Sigmoid colon (tissue), 7 donors: ENCODE data around the gene NTM. TPM values are rescaled to one million over a fixed set of nuclear protein-coding genes. Genes with fewer than 3 reads are reported as not detected.

Experiments
- DNase-seq: peaks from one replicate; pipeline ENCODE4 v3.0.0-alpha.2; 2019
- H3K27ac ChIP-seq, 4 donors: fragments of 200-600 bp; sonication (generic); one replicate each; pipeline ENCODE4 v1.5.1; 2016 to 2019; ENCODE audit warnings: mild to moderate bottlenecking in 1 of 4
- H3K27me3 ChIP-seq, 3 donors: fragments of 200-600 bp; sonication (generic); one replicate each; pipeline ENCODE4 v1.5.1; 2019; ENCODE audit warnings: mild to moderate bottlenecking in 1 of 3
- H3K36me3 ChIP-seq, 4 donors: fragments of 200-600 bp; sonication (generic); one replicate each; pipeline ENCODE4 v1.5.1; 2016 to 2019
- H3K4me1 ChIP-seq, 4 donors: fragments of 200-600 bp; sonication (generic); one replicate each; pipeline ENCODE4 v1.5.1; 2017 to 2019
- H3K4me3 ChIP-seq, 4 donors: fragments of 200-600 bp; sonication (generic); one replicate each; pipeline ENCODE4 v1.5.1; 2017 to 2019; ENCODE audit warnings: mild to moderate bottlenecking in 2 of 4, moderate library complexity in 1 of 4
- H3K9me3 ChIP-seq, 4 donors: fragments of 200-600 bp in 3 of 4; sonication (generic) in 3 of 4; one replicate each; pipeline versions ENCODE4 v1.5.1 to v1.6.1; 2013 to 2019
- EP300 ChIP-seq, 4 donors: sonication (generic); formaldehyde crosslinking; IDR thresholded peaks; one replicate each; pipeline ENCODE4 v1.6.1; 2017; ENCODE audit warnings: antibody characterized with exemption in 4 of 4
- POLR2A ChIP-seq, 2 donors: fragments of 450-650 bp; IDR thresholded peaks; one replicate each; pipeline ENCODE4 v1.6.1; 2016; ENCODE audit warnings: antibody characterized with exemption in 2 of 2, mild to moderate bottlenecking in 2 of 2, moderate library complexity in 2 of 2
- POLR2AphosphoS5 ChIP-seq, 4 donors: sonication (generic); formaldehyde crosslinking; IDR thresholded peaks; one replicate each; pipeline ENCODE4 v1.6.1; 2017; ENCODE audit warnings: antibody characterized with exemption in 4 of 4
- WGBS, 2 donors: extraction: QIAGEN DNeasy Blood & Tissue Kit; methylation state at CpG; one replicate each; pipeline ENCODE4 v1.1.7; 2013; 5-methylcytosine and 5-hydroxymethylcytosine counted together
- intact Hi-C: fragments of 100-400 bp; cut with DNase I; formaldehyde crosslinking; loops from one replicate; pipeline ENCODE4 v1.15.1; 2023
- polyA plus RNA-seq, 3 donors: library from polyadenylated mRNA; stranded (reverse); fragments of 200-250 nt; gene quantifications; one replicate each; pipeline ENCODE4 v1.2.3, GENCODE V29; 2013
- total RNA-seq, 4 donors: library from RNA; depleted of rRNA; stranded (reverse); fragments of >200 nt; gene quantifications; one replicate each; pipeline ENCODE4 v1.1.0, GENCODE V29; 2016
- TF ChIP-seq, protein P1 (sequence below), 4 experiments: fragments of 450-650 bp in 3 of 4; fragments of 200-600 bp in 1 of 4; IDR thresholded peaks; one replicate each; pipeline ENCODE4 v1.5.1; 2016 to 2019; ENCODE audit warnings: antibody characterized with exemption in 4 of 4, mild to moderate bottlenecking in 3 of 4, moderate library complexity in 2 of 4
- donor health status: healthy with polysubstance abuse.
- donor health status: Bipolar disorder and iron deficiency.
- donor health status: healthy.

Gene NTM
- total and polyA plus RNA-seq, 7 donors = 0.96 to 18.3 (median 6.4) TPM; not detected in 1

DNA sequence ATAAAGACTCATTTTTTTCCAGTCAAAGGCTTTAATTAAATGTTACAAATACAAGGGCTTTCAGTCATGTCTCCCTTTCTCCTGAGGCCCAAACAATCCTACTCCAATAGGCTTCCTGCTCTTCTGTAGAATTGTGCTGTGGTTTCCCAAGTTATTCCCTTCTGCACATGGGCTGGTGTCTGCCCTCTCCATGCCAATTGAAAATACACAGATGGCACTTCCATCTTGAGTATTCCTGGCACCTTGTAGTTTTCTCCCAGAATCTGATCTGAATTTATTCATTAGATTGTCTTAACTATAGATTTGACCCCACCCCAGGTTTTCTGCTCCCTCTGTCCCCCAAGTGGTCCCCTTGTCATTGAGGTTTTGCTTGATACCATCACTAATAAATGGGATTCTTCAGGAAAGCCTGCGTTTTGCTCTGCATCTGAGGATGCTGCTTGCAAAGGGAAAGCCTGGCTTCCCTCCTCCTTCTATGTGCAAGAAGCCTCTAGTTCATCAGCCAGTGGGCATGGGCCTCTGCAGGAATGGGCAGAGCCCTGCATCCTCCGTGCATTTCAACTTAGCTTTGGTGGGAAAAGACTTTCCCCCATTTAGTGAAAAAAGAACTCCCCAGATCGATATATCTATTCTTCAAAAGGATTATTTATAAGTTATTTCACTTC, 926.7 kb downstream of the NTM start:
- intact Hi-C loops = no loop called here
- no peaks in the 10 kb centered on the region for H3K9me3 ChIP-seq
- no peak overlapping the region for H3K4me3 ChIP-seq
- H3K4me1 ChIP-seq = no peaks in the 10 kb centered on the region
- TF ChIP-seq, protein P1, sequence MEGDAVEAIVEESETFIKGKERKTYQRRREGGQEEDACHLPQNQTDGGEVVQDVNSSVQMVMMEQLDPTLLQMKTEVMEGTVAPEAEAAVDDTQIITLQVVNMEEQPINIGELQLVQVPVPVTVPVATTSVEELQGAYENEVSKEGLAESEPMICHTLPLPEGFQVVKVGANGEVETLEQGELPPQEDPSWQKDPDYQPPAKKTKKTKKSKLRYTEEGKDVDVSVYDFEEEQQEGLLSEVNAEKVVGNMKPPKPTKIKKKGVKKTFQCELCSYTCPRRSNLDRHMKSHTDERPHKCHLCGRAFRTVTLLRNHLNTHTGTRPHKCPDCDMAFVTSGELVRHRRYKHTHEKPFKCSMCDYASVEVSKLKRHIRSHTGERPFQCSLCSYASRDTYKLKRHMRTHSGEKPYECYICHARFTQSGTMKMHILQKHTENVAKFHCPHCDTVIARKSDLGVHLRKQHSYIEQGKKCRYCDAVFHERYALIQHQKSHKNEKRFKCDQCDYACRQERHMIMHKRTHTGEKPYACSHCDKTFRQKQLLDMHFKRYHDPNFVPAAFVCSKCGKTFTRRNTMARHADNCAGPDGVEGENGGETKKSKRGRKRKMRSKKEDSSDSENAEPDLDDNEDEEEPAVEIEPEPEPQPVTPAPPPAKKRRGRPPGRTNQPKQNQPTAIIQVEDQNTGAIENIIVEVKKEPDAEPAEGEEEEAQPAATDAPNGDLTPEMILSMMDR (IDR thresholded peaks at IDR 0.05) = no peak
- no peak for TF ChIP-seq POLR2A (IDR thresholded peaks at IDR 0.05)
- TF ChIP-seq EP300 (IDR thresholded peaks at IDR 0.05) = no peak
- TF ChIP-seq POLR2AphosphoS5 (IDR thresholded peaks at IDR 0.05) = no peak
- DNase-seq = no peak
- no peak overlapping the region for H3K27ac ChIP-seq
- no peaks in the 10 kb centered on the region for H3K36me3 ChIP-seq
- 78 to 88% methylated on average over 3 of the region's 3 CpGs for WGBS, 2 donors
- H3K27me3 ChIP-seq = no peaks in the 10 kb centered on the region

DNA sequence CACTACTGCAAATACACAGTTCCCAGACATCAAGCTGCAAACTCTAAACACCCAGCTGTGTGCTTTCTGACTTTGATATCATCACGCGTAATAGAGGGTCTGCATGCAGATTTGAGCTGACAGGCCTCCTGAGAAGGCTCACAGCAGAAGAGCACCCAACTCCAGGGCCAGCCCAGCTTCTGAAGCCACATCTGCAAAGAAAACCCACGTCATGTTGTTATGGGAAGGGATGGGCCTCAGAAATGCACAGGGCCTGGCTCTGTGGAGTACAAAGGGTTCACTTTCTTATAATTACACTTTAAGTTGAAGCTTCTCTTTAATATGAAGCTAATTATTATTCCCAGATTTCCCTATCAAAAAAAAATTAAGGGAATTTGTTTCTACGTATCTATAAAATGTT, 927.9 kb downstream of the NTM start:
- intact Hi-C loops = no loop called here
- H3K27ac ChIP-seq = no peak overlapping the region
- WGBS, 2 donors = 74 to 87% methylated on average over 4 of the region's 4 CpGs
- no peaks in the 10 kb centered on the region for H3K9me3 ChIP-seq
- no peak for DNase-seq
- H3K4me3 ChIP-seq = no peak overlapping the region
- no peaks in the 10 kb centered on the region for H3K4me1 ChIP-seq
- no peak for TF ChIP-seq POLR2AphosphoS5 (IDR thresholded peaks at IDR 0.05)
- no peak for TF ChIP-seq EP300 (IDR thresholded peaks at IDR 0.05)
- TF ChIP-seq, protein P1 (IDR thresholded peaks at IDR 0.05) = no peak
- no peak for TF ChIP-seq POLR2A (IDR thresholded peaks at IDR 0.05)
- no peaks in the 10 kb centered on the region for H3K27me3 ChIP-seq
- H3K36me3 ChIP-seq = no peaks in the 10 kb centered on the region

- no peaks in the 10 kb centered on the region for H3K9me3 ChIP-seq
- no peak overlapping the region for H3K27ac ChIP-seq
- no peak overlapping the region for H3K4me3 ChIP-seq
- intact Hi-C loops = no loop called here
- TF ChIP-seq POLR2AphosphoS5 (IDR thresholded peaks at IDR 0.05) = no peak
- no peaks in the 10 kb centered on the region for H3K36me3 ChIP-seq
- no peak for DNase-seq
- H3K27me3 ChIP-seq = no peaks in the 10 kb centered on the region
- WGBS, 2 donors = 61 to 71% methylated on average over 5 of the region's 5 CpGs
- no peaks in the 10 kb centered on the region for H3K4me1 ChIP-seq
These were observed 929.9 kb downstream of the NTM start for GRCh38 chr11:132300283-132300682.

- intact Hi-C loops = no loop called here
- DNase-seq = no peak
- H3K4me1 ChIP-seq = no peaks in the 10 kb centered on the region
- H3K4me3 ChIP-seq = no peak overlapping the region
- H3K36me3 ChIP-seq = no peaks in the 10 kb centered on the region
- no peak for TF ChIP-seq EP300 (IDR thresholded peaks at IDR 0.05)
- TF ChIP-seq, protein P1 (IDR thresholded peaks at IDR 0.05) = no peak
- no peak for TF ChIP-seq POLR2AphosphoS5 (IDR thresholded peaks at IDR 0.05)
- no peak for TF ChIP-seq POLR2A (IDR thresholded peaks at IDR 0.05)
- no peaks in the 10 kb centered on the region for H3K27me3 ChIP-seq
- no peaks in the 10 kb centered on the region for H3K9me3 ChIP-seq
- no peak overlapping the region for H3K27ac ChIP-seq
- WGBS, 2 donors = 62 to 74% methylated on average over 1 of the region's 1 CpG
These were observed 931.0 kb downstream of the NTM start for GRCh38 chr11:132301465-132301864.

DNA sequence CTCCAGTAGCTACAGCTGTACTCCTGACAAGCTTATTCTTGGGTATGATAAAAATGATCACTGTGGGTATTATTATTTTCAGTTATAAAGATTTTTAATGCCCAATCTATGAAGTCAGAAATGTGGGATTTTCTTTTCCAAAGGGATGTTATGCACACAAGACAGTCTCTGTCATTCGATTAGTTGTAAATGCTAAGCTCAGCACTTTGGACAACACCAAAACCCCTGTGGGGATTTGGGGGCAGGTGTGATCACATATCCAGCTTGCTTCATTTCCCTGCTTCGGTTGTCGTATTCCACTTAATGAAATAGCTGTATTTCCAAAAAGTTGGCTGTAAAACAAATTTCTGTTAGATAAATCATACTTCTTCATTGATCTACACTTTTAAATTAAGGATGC, 931.5 kb downstream of the NTM start:
- no peaks in the 10 kb centered on the region for H3K36me3 ChIP-seq
- intact Hi-C loops = no loop called here
- H3K9me3 ChIP-seq = no peaks in the 10 kb centered on the region
- TF ChIP-seq EP300 (IDR thresholded peaks at IDR 0.05) (no peak), POLR2AphosphoS5 (IDR thresholded peaks at IDR 0.05) (no peak), POLR2A (IDR thresholded peaks at IDR 0.05) (no peak)
- H3K27ac ChIP-seq = no peak overlapping the region
- WGBS, 2 donors = 88 to 90% methylated on average over 3 of the region's 3 CpGs
- no peak for DNase-seq
- no peaks in the 10 kb centered on the region for H3K27me3 ChIP-seq
- peaks cover 0 to 3% (median 0%) of the 10 kb centered on the region in 4 donors for H3K4me1 ChIP-seq
- no peak overlapping the region for H3K4me3 ChIP-seq
